Measurements from ENCODE around the gene FYB1.
"Not testable (repeated sequence)": the region's sequence is repeated elsewhere in the genome, so short reads cannot be mapped to it uniquely, and the experiment has no call there.

FYB1 gene

DNA sequence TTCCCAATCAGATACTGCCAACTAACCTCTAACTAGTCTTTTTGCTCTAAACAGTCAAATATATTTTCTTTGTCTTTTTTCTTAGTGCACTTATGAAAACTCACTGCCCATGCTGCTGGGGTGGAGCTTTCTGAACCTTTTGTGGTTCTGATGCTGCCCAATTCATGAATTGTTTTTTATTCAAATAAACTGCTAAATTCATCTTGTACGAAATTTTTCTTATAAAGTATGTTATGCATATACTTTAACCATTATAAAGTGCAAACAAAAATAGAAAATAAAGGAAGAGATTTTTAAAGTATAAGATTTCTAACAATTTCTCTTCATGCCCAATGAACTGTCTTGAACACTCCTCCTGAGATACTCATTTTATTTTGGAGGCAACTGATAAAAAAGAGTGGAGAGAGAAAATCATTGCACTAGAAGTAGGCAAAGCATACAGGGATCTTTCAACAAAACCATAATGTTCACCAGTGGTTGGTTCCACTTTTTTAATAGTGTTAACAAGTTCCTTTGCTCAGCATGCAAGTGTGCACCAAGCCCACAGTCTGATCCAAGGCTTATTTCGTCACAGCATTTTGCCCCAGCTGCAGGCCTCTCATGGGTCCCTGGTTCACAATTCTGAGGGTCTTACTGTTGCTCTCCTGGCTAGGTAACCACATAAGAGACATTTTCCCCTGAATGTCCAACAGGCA is 6.2 kb upstream of the FYB1 start:
- DNase-seq: no peak

DNA sequence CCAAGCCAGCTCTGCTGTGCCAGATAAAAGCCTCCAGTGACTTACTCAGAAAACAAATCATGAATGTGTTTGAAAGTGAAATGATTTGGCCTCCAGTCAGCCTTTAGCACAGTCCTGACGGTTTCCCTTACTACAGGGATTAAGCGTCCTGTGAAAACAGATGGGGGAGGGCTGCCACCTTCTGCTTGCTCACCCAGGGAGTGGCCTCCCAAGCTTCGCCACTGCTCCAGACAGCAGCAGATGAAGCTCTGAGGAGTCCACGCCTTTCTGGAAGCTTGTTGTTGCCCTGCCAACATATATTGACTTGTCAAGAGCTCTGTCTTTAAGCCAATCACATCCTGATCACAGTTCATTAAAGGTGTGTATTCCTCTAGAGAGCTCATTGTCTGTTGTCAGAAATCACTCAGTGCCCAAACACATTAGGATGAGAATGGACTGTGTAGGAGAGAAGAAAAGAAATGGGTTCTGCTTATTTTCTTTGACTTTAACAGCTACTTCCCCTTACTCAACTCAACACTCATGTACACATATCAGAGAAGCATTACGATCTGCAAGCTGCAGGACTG is 4.9 kb upstream of the FYB1 start:
- DNase-seq: no peak

DNA sequence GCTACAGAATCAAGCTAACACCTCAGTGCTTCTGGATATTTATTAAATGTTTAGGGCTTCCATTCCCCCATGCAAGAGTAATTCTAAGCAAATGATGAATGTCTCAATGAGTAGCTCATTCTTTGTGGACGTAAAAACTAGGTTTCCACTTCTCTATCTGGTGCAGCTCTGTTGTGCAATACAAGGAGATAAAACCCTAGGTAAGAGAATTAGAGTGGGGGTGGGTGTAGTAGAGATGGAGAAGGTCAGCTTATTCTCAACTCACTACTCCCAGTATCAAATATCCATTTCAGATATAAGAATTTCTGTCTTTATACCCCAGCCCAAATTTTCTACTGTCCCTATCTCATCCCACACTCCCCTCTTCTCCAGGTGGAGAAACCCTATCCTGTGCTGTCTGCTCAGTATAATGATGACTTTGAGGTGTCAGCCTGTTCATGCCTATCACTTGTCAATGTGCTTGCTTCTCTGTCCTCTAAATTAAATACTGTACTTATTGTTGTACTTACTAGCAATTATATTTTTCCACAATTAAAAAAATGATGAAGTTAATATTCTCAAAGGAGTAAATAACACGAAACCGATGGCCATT is 4.3 kb upstream of the FYB1 start:
- DNase-seq: no peak

DNA sequence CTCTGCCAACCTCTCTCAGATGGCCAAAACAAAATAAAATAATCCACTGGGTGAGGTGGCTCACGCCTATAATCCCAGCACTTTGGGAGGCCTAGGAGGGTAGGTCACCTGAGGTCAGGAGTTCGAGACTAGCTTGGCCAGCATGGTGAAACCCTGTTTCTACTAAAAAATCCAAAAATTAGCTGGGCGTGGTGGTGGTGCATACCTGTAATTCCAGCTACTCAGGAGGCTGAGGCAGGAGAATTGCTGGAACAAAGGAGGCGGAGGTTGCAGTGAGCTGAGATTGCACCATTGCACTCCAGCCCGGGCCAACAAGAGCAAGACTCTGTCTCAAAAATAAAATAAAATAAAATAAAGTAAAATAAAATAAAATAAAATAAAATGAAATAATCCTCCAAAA is 2.3 kb upstream of the FYB1 start:
- DNase-seq: not testable (repeated sequence)

DNA sequence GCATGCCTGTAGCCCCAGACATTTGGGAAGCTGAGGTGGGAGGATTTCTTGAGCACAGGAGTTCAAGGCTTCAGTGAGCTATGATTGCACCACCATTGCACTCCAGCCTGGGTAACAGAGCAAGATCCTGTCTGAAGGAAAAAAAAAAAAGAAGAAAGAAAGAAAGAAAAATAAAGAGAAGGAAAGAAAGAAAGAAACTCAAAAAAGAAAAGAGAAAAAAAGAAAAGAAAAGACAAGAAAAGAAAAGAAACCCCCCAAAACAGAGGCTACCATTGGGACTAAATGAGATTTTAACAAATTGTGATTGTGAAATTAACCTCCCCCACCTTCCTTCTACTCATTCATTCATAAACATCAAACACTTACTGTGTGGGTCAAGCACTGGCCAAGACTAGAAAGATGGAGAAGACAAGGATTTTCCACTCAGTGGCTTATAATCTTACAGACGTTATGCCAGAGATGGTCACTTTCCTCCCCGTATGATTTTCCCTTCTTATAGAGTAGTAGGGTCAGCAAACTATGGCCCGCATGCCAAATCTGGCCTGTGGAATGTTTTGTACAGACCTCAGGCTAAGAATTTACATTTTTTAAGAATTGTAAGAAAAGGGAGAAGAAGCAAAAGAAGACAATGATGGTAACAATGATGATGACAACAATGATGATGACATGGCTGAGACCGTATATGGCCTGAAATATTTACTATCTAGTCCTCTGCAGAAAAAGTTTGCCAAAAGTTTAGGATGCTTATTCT is 1.1 kb upstream of the FYB1 start:
- no peak for DNase-seq

DNA sequence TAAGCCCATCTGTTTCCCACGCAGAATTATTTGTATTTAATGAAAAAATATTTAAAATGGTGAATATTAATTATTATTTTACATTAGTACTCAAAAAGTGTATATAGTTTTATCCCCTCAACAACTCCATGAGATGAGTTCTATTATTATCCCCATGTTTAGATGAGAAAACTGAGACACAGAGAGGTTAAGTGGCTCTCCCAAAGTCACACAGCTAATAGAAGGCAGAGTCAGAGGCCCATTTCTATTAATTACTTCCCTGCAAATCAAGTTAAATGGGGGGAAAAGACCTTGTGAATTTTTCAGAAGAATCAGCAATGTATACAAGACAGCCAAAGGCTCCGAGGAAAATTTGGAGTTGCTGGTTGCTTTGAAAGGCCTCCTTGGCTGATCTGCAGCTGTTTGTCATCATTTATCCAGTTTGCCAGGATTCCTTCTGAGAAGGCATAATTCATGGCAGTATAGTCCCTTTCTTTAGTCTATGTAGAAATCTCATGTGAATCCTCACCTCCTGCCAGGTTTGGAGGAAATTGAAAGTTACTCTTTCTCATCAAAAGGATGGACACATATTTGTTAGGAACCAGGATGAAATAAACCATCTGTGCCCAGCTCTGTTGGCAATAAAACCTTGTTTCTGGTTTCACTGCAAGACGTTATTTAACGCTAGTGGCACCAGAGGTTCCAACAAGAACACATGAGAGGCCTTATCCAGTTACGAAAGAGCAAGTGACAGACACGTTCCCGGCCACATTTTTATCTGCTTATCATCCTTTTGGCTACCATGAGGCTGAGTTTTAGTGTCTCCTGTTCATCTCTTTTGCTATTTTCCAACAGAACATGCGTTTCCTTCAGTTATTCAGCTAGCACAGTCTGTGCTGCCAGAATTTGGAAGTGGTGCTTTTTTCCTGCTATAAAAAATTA is 621 bp downstream of the FYB1 start:
- DNase-seq: no peak

DNA sequence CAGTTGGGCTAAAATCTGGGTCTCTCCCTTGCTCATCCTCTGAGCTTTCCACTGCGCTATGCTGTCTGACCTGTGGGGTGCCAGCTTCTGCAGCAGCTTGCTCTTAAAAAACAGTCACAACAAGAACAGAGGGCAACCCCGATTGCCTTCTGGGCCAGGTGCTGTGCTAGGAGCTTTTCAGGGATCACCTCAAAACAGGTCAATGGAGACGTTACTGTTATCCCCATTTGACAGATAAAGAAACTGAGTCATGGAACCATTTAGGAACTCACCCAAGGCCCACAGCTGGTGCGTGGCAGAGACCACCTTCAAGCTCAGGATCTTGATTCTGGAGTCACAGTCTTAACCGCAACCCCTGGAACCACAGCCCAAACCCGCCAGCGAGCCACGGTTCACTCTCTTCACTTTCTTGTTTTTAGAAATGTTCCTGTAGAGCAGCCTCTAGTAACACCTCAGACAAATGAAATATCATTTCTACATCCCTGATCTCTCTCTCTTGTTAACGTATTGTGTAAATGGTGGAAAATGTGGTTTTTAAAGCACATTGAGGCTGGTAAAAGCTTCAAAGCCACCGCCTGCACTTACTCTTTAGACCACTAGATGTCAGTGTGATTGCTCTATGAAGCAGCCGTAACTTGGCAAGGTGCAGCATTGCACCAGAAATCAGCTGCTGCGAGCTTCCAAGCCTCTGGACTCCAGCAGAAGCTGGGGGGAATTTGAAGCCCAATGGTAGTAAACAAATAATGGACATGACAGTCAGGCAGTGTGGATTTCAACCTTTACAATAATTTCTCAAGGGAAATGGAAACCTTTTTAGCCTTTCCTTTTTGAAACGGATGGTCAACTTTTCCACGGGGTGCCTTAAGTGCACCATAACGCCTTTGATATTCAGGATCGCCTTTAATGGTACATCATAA is 1.7 kb downstream of the FYB1 start:
- DNase-seq: peak; percentile 58

DNA sequence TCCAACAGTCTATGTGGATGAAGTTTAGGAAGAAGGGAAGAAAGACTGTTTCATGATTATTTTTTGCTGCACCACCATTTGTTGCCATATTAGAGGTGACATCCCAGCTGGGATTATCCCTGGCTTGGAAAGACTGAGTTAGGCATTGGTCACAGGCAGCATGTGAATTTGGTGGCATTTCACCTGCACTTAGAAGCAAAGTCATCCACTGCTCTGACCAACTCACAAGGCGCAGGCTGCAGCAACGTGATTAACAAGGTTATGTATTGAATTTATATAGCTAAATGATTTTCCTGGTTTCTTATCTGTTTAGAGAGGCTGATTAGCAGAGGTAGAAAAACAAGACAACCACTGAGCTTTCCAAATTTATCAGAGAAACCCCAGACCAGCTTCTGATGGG is 2.7 kb downstream of the FYB1 start:
- DNase-seq: no peak

DNA sequence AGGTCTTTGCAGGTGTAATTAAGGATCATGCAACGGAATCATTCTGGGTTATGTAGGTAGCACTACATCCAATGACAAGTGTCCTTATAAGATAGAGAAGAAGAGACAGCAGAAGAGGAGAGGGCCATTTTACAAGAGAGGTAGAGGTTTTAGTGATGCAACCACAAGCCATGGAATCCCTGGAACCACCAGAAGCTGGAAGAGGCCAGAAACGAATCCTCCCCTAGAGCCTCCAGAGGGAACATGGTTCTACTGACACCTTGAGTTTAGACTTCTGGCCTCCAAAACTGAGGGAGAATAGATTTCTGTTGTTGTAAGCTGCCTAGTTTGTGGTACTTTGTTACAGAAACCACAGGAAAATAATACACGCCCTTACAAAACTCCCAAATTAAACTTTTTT is 3.5 kb downstream of the FYB1 start:
- DNase-seq: no peak

DNA sequence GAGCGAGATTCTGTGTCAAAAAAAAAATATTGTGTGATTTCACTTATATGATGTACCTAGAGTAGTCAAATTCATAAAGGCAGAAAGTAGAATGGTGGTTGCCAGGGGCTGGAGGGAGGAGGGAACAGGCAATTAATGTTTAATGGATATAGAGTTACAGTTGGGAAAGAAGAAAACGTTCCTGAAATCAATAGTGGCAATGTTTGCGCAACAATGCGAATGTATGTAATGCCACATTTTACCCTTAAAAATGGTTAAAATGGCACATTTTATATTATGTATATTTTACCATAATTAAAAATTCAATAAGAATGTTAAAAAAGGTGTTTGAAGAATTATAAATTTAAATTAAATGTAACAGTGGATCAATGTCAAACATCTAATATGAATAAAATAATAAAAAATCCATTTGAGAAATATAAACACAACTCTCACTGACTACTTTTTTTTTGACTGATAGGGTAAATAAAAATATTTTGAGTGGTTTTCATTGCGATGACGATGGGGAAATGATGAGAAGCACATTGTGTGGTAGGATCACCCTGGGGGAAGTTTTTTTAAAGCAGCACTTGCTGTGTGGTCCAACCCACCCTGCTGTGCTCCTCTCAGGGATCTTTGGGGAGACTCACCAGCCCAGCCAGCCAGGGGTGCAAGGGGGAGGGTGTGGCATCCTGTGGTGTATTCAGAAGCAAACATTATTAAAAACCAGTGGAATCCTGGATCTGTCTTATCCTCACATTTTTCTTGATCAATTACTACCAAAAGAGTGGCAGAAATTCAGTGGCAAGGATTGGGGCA is 4.3 kb downstream of the FYB1 start:
- DNase-seq: peak; percentile 40

DNA sequence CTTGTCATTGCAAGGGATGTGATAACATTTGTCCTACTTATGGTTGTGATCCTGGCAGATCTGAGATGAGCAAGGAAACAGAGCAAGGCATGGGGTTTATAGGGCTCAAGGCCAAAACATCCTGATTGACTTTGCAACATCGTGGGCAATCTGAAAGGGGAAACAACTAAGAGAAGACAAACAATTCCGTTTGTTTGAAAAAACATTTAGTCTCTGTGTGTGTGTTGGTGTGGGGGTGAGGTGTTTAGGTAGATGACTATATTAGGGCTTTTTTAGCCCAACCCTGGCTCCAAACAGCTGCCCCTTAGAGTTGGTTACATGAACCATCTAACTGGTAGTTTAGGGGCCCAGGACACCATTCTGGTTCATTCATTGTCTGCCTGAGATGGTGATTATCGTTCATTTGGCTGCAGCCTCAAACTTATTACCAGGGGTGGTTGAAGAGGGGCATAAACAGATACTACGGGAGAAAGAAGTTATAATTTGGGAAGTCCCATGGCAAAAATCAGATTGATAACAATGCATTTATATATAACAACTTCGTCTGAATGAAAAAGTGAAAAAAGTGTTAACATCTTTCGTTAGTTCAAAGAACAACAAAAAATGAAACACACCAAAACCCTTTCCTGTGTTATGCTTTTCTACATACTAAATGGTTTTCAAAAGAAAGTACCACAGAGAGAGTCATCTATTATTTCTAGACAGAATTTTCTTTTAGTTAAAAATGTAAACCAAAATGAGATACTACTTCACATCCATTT is 5.7 kb downstream of the FYB1 start:
- no peak for DNase-seq

DNA sequence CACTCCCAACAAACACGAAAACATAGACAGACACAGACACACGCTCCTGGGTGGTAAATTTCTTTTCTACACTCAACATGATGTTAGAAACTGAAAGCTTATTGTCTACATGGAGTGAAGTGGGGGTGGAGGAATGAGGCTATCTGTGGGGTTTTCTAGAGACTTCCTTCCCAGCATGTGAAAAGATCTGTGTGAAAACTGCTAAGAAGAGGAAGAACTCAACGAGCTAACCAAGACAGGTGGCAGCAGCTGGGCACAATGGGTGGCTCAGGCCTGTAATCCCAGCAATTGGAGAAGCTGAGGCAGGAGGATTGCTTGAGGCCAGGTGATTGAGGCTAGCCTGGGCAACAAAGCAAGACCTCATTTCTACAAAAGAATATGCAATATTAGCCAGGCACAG is 7.6 kb downstream of the FYB1 start:
- no peak for DNase-seq

DNA sequence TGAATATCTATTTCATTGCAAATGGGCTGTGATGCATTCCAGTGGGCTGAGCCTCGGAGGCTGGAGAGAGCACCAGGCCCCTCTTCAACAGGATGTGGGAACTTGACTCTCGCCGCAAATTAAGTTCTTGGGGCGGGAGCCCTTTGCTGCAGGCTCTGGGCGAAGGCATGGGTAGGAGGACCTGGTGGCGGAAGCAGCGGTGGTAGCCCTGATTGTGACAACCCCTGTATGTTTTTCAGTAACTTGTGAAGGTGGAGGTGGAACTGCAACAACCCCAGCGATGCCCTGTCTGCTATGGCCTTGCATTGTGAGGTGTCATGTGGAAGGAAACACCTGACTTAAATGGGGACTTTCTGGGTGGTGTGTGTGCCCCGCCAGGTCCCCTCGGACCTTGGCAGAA is 9.4 kb downstream of the FYB1 start:
- peak; percentile 84 for DNase-seq

DNA sequence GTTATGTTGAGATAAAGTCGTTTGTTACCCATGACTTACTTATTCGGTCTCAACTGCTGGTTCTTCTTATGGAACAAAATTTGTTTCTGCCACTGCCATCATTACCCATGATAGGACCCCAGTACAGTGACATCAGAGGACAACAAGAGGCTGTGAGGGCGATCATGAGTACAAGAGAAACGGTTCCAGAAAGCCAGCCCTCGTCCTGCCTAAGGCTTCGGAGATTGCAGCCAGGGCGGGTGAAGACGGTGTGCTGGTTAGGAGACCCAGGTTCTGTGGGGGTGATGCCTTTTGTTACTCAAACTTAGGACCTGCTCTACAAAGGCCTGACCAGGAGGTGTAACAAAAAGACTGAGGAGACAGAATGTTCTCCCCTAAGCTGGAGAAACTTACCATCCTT is 10.9 kb downstream of the FYB1 start:
- DNase-seq: no peak

DNA sequence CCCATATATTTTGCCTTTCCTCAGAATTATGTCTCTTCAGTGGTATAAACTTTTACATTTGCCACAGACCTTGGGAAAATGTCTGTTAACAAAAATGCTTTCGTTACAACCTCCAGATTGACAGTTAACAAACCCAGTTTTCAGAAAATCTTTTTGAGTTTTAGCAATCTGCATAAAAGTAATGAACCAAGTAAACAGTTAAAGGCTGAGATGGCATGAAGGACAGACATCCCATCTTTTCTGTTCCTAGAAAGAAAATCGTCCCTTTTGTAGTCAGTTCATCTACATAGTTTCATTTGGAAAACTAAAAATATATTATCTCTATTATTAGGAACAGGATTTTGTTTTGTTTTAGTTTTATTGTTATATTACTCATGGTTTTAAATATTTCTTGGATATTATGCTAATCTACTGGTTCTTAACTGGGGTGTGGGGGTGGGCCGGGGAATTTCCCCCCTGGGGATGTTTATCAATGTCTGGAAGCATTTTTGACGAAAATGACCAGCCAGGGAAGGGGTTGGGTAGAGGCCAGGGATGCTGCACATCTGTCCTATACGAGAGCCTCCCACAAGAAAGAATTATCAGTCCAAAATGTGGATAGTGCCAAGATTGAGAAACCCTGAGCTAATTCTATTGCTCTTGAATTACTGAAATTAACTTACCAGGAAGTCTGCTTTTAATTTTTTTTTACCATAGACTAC is 11.9 kb downstream of the FYB1 start:
- DNase-seq: no peak

DNA sequence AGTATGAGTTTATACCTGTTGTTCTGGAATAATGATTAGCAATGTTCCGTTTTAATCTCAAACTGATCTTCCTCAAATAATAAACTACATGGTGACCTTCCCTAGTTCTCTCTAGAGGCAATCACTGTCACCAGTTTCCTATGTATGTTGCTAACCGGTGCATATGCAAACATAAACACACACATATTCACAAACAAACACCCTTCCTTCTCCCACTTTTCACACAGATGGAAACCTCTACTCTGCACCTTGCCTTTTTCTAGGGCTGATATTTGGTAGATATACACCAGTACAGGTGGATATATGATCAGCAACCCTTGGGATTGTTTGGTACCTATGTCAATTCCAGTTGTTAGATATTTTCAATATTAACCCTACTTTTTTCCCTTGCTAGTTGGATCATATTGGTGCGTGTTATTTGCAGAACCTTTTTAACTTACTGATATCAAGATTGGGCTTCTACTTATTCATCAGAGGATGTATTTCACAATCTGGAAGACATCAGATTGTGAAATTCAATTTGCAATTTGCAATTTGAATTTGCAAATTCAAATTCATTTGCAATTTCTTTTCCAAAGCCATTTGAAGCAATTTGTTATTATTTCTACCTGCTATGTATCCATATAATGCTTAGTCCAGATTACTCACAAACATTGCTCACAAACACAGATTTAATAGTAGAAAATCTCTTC is 12.6 kb downstream of the FYB1 start:
- DNase-seq: no peak

DNA sequence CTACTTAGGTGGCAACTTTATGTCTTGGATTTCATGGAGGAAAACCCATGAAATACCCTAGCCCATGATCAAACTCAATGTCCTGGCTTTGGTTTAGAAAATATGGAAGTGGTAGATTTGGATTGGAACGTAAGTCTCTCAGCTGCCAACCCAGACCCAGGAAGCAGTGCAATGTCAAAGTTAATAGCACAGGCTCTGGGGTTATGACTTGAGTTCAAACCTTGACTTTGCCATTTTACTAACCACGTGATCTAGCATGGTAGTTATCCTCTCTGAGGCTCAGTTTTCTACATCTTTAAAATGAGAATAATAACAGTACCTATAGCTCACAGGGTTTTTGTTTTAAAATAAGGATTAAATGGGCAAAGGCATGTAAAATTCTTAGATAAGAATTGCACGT is 13.8 kb downstream of the FYB1 start:
- no peak for DNase-seq

DNA sequence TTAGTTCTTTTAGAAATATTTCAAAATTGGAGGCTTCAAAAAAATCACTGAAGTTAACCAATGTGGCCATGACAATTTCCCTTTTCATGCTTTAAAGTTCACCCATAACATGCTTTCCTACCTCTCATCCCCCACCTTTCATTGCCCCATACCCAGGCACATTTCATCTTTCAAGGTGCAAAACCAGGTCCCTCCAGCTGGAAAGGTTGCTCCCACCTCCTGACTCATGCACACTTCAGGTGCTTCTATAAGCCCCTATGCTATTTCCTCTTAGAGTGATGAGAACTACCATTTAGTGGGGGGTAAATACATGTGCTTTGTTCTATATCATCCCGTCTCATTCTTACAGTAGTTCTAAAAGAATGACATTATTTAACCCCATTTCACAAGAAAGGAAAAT is 15.4 kb downstream of the FYB1 start:
- DNase-seq: no peak

Data from activated effector memory CD4-positive, alpha-beta T cell treated with Interleukin-2 at 50 U/mL for 16 hours (primary cell).